Measurements from ENCODE around the gene PROZ. TPM values are rescaled to one million over a fixed set of nuclear protein-coding genes. Genes with fewer than 3 reads are reported as not detected.
"Not testable (repeated sequence)": the region's sequence is repeated elsewhere in the genome, so short reads cannot be mapped to it uniquely, and the experiment has no call there.

Gene PROZ
- total RNA-seq, 1 experiment from 2014 or later: not detected

- H2BK5ac ChIP-seq (ENCODE audit: insufficient read length, low read length): no peak overlapping the region
- H3K23ac ChIP-seq (ENCODE audit: insufficient read length, low read depth, low read length): no peak overlapping the region
- H3K4me1 ChIP-seq (ENCODE audit: insufficient read depth, low read length): no peaks in the 10 kb centered on the region; the same call in 1 of the 2 replicates
- no peak overlapping the region for H2BK120ac ChIP-seq (ENCODE audit: low read depth, low read length, poor library complexity, severe bottlenecking)
- no peak overlapping the region for H2BK15ac ChIP-seq (ENCODE audit: low read depth, low read length)
- H3K27ac ChIP-seq (ENCODE audit: insufficient read length, low read depth, low read length): no peak overlapping the region
- H3T11ph ChIP-seq (ENCODE audit: low read length): no peak overlapping the region
- H3K27ac Mint-ChIP-seq: no peak overlapping the region
- WGBS (ENCODE audit: extremely low coverage, insufficient read length, low lambda C conversion rate): no CpG with 5 or more reads among the region's 49 CpGs
- no peak for DNase-seq
- H4K91ac ChIP-seq (ENCODE audit: insufficient read length, low read depth, low read length): no peak overlapping the region
- no peak overlapping the region for H3K56ac ChIP-seq (ENCODE audit: insufficient read length, low read depth, low read length)
- H3K27me3 Mint-ChIP-seq (ENCODE audit: low read depth): peaks cover 26% of the 10 kb centered on the region
- H3K9me3 ChIP-seq (ENCODE audit: control insufficient read depth, low read depth, low read length): no peaks in the 10 kb centered on the region
- no peak for TF ChIP-seq CTCF (conservative IDR thresholded peaks at IDR 0.05)
- peaks cover 4% of the 10 kb centered on the region for H3K23me2 ChIP-seq (ENCODE audit: insufficient read length, low read depth, low read length, poor library complexity, severe bottlenecking)
- H4K5ac ChIP-seq (ENCODE audit: insufficient read length, low read depth, low read length): no peak overlapping the region
- peaks cover 4% of the 10 kb centered on the region for H4K20me1 ChIP-seq (ENCODE audit: control insufficient read depth, insufficient read depth, insufficient read length)
- H2AFZ ChIP-seq (ENCODE audit: low read length): no peak overlapping the region
- H4K8ac ChIP-seq (replicated peaks; ENCODE audit: insufficient read length, low read depth, low read length): no peak overlapping the region
- no peaks in the 10 kb centered on the region for H3K79me2 ChIP-seq (ENCODE audit: insufficient read depth, low read length)
- H3K27me3 ChIP-seq (ENCODE audit: insufficient read depth, low read length): peaks cover 29% of the 10 kb centered on the region; the same call in 1 of the 2 replicates
- H3K79me1 ChIP-seq (ENCODE audit: insufficient read depth, low read depth, low read length, poor library complexity, severe bottlenecking): no peaks in the 10 kb centered on the region
- no peak overlapping the region for H2BK12ac ChIP-seq (ENCODE audit: insufficient read length, low read depth, low read length)
- no peak overlapping the region for H3K18ac ChIP-seq (ENCODE audit: insufficient read length, low read depth, low read length)
- H3K14ac ChIP-seq (ENCODE audit: insufficient read depth, low read length): peak overlapping the region; percentile 4; the same call in 1 of the 2 replicates
- H3K4me1 Mint-ChIP-seq: peaks cover 0 to 9% of the 10 kb centered on the region in 2 experiments; a peak in 2 of 4 replicates
- H3K36me3 Mint-ChIP-seq (ENCODE audit: insufficient read depth in 1 of 3, low read depth in 3 of 3): peaks cover 3 to 5% (median 4%) of the 10 kb centered on the region in 3 experiments; a peak in 4 of 7 replicates
- H3K9me3 Mint-ChIP-seq: peaks cover 3 to 8% of the 10 kb centered on the region in 2 experiments; a peak in 4 of 5 replicates
- H2AK5ac ChIP-seq (ENCODE audit: insufficient read length, low read length): no peak overlapping the region
- H2BK20ac ChIP-seq (ENCODE audit: low read depth, low read length, poor library complexity, severe bottlenecking): no peak overlapping the region
- H3K4me2 ChIP-seq (ENCODE audit: insufficient read depth, insufficient read length, low read length): peak overlapping the region; percentile 33
- H3K9ac ChIP-seq (ENCODE audit: extremely low read depth, insufficient read length, low read length): no peak overlapping the region
- H3K4me3 Mint-ChIP-seq: peak overlapping the region; percentile 10 to 60; a peak in 4 of 5 replicates
- H3K4ac ChIP-seq (ENCODE audit: low read depth, low read length): no peak overlapping the region
Measured at GRCh38 chr13:113110852-113111315, 47.6 kb upstream of the PROZ start.

- WGBS (ENCODE audit: extremely low coverage, insufficient read length, low lambda C conversion rate): no CpG with 5 or more reads among the region's 5 CpGs
- not testable (repeated sequence) for H4K8ac ChIP-seq (replicated peaks; ENCODE audit: insufficient read length, low read depth, low read length)
Measured at GRCh38 chr13:113111821-113112220, 46.6 kb upstream of the PROZ start.

More at GRCh38 chr13:113111821-113112220, 46.6 kb upstream of the PROZ start:
- not testable (repeated sequence) for H3K36me3 Mint-ChIP-seq (ENCODE audit: insufficient read depth in 1 of 3, low read depth in 3 of 3); H4K91ac ChIP-seq (ENCODE audit: insufficient read length, low read depth, low read length); H3K4me2 ChIP-seq (ENCODE audit: insufficient read depth, insufficient read length, low read length); H3K9me3 ChIP-seq (ENCODE audit: control insufficient read depth, low read depth, low read length); H3K23me2 ChIP-seq (ENCODE audit: insufficient read length, low read depth, low read length, poor library complexity, severe bottlenecking); H3K79me2 ChIP-seq (ENCODE audit: insufficient read depth, low read length); H3K23ac ChIP-seq (ENCODE audit: insufficient read length, low read depth, low read length); H3T11ph ChIP-seq (ENCODE audit: low read length); H3K4ac ChIP-seq (ENCODE audit: low read depth, low read length); H2BK120ac ChIP-seq (ENCODE audit: low read depth, low read length, poor library complexity, severe bottlenecking); H3K18ac ChIP-seq (ENCODE audit: insufficient read length, low read depth, low read length); DNase-seq; H3K9ac ChIP-seq (ENCODE audit: extremely low read depth, insufficient read length, low read length); H3K27ac Mint-ChIP-seq; H2BK15ac ChIP-seq (ENCODE audit: low read depth, low read length); H3K4me3 Mint-ChIP-seq; H2AFZ ChIP-seq (ENCODE audit: low read length); H4K5ac ChIP-seq (ENCODE audit: insufficient read length, low read depth, low read length); H2BK12ac ChIP-seq (ENCODE audit: insufficient read length, low read depth, low read length); H3K14ac ChIP-seq (ENCODE audit: insufficient read depth, low read length); H3K9me3 Mint-ChIP-seq; H3K4me1 Mint-ChIP-seq; H2AK5ac ChIP-seq (ENCODE audit: insufficient read length, low read length); H3K4me1 ChIP-seq (ENCODE audit: insufficient read depth, low read length); H2BK20ac ChIP-seq (ENCODE audit: low read depth, low read length, poor library complexity, severe bottlenecking); H2BK5ac ChIP-seq (ENCODE audit: insufficient read length, low read length); H3K27ac ChIP-seq (ENCODE audit: insufficient read length, low read depth, low read length); H3K79me1 ChIP-seq (ENCODE audit: insufficient read depth, low read depth, low read length, poor library complexity, severe bottlenecking); H3K56ac ChIP-seq (ENCODE audit: insufficient read length, low read depth, low read length); H4K20me1 ChIP-seq (ENCODE audit: control insufficient read depth, insufficient read depth, insufficient read length)
- peaks cover 34% of the 10 kb centered on the region for H3K27me3 Mint-ChIP-seq (ENCODE audit: low read depth)
- peaks cover 29% of the 10 kb centered on the region; the same call in 1 of the 2 replicates for H3K27me3 ChIP-seq (ENCODE audit: insufficient read depth, low read length)

Measured in H9 (cell line).